ENCODE results near the gene PFDN1. TPM values are rescaled to one million over a fixed set of nuclear protein-coding genes. Genes with fewer than 3 reads are reported as not detected.

Gene PFDN1
- total RNA-seq, 3 donors from 2014 or later (not counting 1 experiment from before 2014, with no cell fraction given), result 28.0 to 39.1 (median 37.6) TPM

- Mint-ChIP-seq H3K36me3 (no peaks in the 10 kb centered on the region), H3K9me3 (no peaks in the 10 kb centered on the region), H3K27me3 (ENCODE audit: low read depth in 2 of 2) (no peaks in the 10 kb centered on the region), H3K4me3 (no peak overlapping the region), H3K4me1 (peaks cover 24 to 41% of the 10 kb centered on the region in 2 donors), H3K27ac (peak overlapping the region in 1 of 2 donors; percentile 41)
- intact Hi-C loops (cut with micrococcal nuclease), result no loop called here
- no peak overlapping the region for H3K4me3 ChIP-seq (ENCODE audit: low read length)
- peaks cover 21% of the 10 kb centered on the region for H3K4me1 ChIP-seq (ENCODE audit: control insufficient read depth, insufficient read depth, low read length)
- no peak for ATAC-seq
- no peaks in the 10 kb centered on the region for H3K9me3 ChIP-seq (ENCODE audit: control insufficient read depth, insufficient read depth, low read length)
- no peak for DNase-seq
- no peak for TF ChIP-seq CTCF (IDR thresholded peaks at IDR 0.05)
- WGBS (ENCODE audit: insufficient coverage), result 63% methylated on average over 5 of the region's 5 CpGs
- no peak overlapping the region for H3K27ac ChIP-seq (ENCODE audit: low read length)
- H3K36me3 ChIP-seq (ENCODE audit: control insufficient read depth, insufficient read depth, low read length), result peaks cover 8% of the 10 kb centered on the region
- no peaks in the 10 kb centered on the region for H3K27me3 ChIP-seq (ENCODE audit: control insufficient read depth, insufficient read depth, low read length)
Observed at GRCh38 chr5:140249536-140249935, 53.4 kb downstream of the PFDN1 start.

GRCh38 chr5:140248414-140248813 lies 54.5 kb downstream of the PFDN1 start:
- intact Hi-C loops (cut with micrococcal nuclease), result no loop called here
- DNase-seq, result no peak
- Histone ChIP-seq H3K27ac (ENCODE audit: low read length) (no peak overlapping the region), H3K4me3 (ENCODE audit: low read length) (no peak overlapping the region), H3K9me3 (ENCODE audit: control insufficient read depth, insufficient read depth, low read length) (no peaks in the 10 kb centered on the region), H3K36me3 (ENCODE audit: control insufficient read depth, insufficient read depth, low read length) (peaks cover 8% of the 10 kb centered on the region), H3K27me3 (ENCODE audit: control insufficient read depth, insufficient read depth, low read length) (no peaks in the 10 kb centered on the region), H3K4me1 (ENCODE audit: control insufficient read depth, insufficient read depth, low read length) (peaks cover 21% of the 10 kb centered on the region)
- no peaks in the 10 kb centered on the region for H3K9me3 Mint-ChIP-seq
- no peak for ATAC-seq
- 81% methylated on average over 3 of the region's 3 CpGs for WGBS (ENCODE audit: insufficient coverage)
- H3K27me3 Mint-ChIP-seq (ENCODE audit: low read depth in 2 of 2), result no peaks in the 10 kb centered on the region
- H3K36me3 Mint-ChIP-seq, result no peaks in the 10 kb centered on the region
- H3K27ac Mint-ChIP-seq, result no peak overlapping the region
- peaks cover 25 to 43% of the 10 kb centered on the region in 2 donors for H3K4me1 Mint-ChIP-seq
- TF ChIP-seq CTCF (IDR thresholded peaks at IDR 0.05), result no peak
- no peak overlapping the region for H3K4me3 Mint-ChIP-seq

GRCh38 chr5:140246378-140247122 lies 56.4 kb downstream of the PFDN1 start:
- Mint-ChIP-seq H3K27ac (no peak overlapping the region), H3K4me1 (peaks cover 14 to 25% of the 10 kb centered on the region in 2 donors), H3K27me3 (ENCODE audit: low read depth in 2 of 2) (no peaks in the 10 kb centered on the region), H3K9me3 (no peaks in the 10 kb centered on the region), H3K4me3 (no peak overlapping the region), H3K36me3 (no peaks in the 10 kb centered on the region)
- intact Hi-C loops (cut with micrococcal nuclease), result no loop called here
- H3K4me3 ChIP-seq (ENCODE audit: low read length), result no peak overlapping the region
- peaks cover 8% of the 10 kb centered on the region for H3K36me3 ChIP-seq (ENCODE audit: control insufficient read depth, insufficient read depth, low read length)
- no peak for TF ChIP-seq CTCF (IDR thresholded peaks at IDR 0.05)
- H3K27ac ChIP-seq (ENCODE audit: low read length), result no peak overlapping the region
- peaks cover 8% of the 10 kb centered on the region for H3K4me1 ChIP-seq (ENCODE audit: control insufficient read depth, insufficient read depth, low read length)
- ATAC-seq, result no peak
- no peak for DNase-seq
- no peaks in the 10 kb centered on the region for H3K9me3 ChIP-seq (ENCODE audit: control insufficient read depth, insufficient read depth, low read length)
- 93% methylated on average over 8 of the region's 8 CpGs for WGBS (ENCODE audit: insufficient coverage)
- H3K27me3 ChIP-seq (ENCODE audit: control insufficient read depth, insufficient read depth, low read length), result no peaks in the 10 kb centered on the region

- Histone ChIP-seq H3K9me3 (ENCODE audit: control insufficient read depth, insufficient read depth, low read length) (no peaks in the 10 kb centered on the region), H3K4me3 (ENCODE audit: low read length) (no peak overlapping the region), H3K36me3 (ENCODE audit: control insufficient read depth, insufficient read depth, low read length) (peaks cover 8% of the 10 kb centered on the region), H3K27me3 (ENCODE audit: control insufficient read depth, insufficient read depth, low read length) (no peaks in the 10 kb centered on the region), H3K27ac (ENCODE audit: low read length) (no peak overlapping the region), H3K4me1 (ENCODE audit: control insufficient read depth, insufficient read depth, low read length) (peaks cover 1% of the 10 kb centered on the region)
- no peaks in the 10 kb centered on the region for H3K36me3 Mint-ChIP-seq
- DNase-seq (no peak), ATAC-seq (no peak)
- no peaks in the 10 kb centered on the region for H3K9me3 Mint-ChIP-seq
- H3K4me3 Mint-ChIP-seq, result no peak overlapping the region
- 98% methylated on average over 7 of the region's 7 CpGs for WGBS (ENCODE audit: insufficient coverage)
- no peak for TF ChIP-seq CTCF (IDR thresholded peaks at IDR 0.05)
- no peak overlapping the region for H3K27ac Mint-ChIP-seq
- intact Hi-C loops (cut with micrococcal nuclease), result no loop called here
- peaks cover 10 to 21% of the 10 kb centered on the region in 2 donors for H3K4me1 Mint-ChIP-seq
- no peaks in the 10 kb centered on the region for H3K27me3 Mint-ChIP-seq (ENCODE audit: low read depth in 2 of 2)
Observed at GRCh38 chr5:140245926-140246325, 57.0 kb downstream of the PFDN1 start.
